ENCODE measurements around the gene CHD2. TPM values are rescaled to one million over a fixed set of nuclear protein-coding genes. Genes with fewer than 3 reads are reported as not detected.

The CHD2 gene
- total RNA-seq, 6 donors from 2014 or later = 102 to 500 (median 155) TPM

- H3K27ac ChIP-seq = peak overlapping the region; percentile 83 to 95 (median 92)
- TF ChIP-seq POLR2AphosphoS5 (IDR thresholded peaks at IDR 0.05) (no peak), CTCF (IDR thresholded peaks at IDR 0.05) (no peak), POLR2A (IDR thresholded peaks at IDR 0.05) (no peak), EP300 (IDR thresholded peaks at IDR 0.05) (no peak)
- H3K4me3 ChIP-seq = no peak overlapping the region
- H3K36me3 ChIP-seq = peaks cover 0 to under 1% (median 0%) of the 10 kb centered on the region in 4 donors
- peaks cover 12 to 19% (median 14%) of the 10 kb centered on the region in 4 donors for H3K4me1 ChIP-seq
- no peaks in the 10 kb centered on the region for H3K27me3 ChIP-seq
- ATAC-seq (ENCODE audit: low FRiP score in 2 of 2) (no peak), DNase-seq (no peak)
- WGBS, 2 donors = 95% methylated on average over 7 of the region's 7 CpGs
- H3K9me3 ChIP-seq = no peaks in the 10 kb centered on the region
Measured at GRCh38 chr15:92879949-92880725, 20.0 kb upstream of the CHD2 start.

GRCh38 chr15:92880796-92881195, 19.3 kb upstream of the CHD2 start:
- Histone ChIP-seq H3K4me1 (peaks cover 15 to 19% (median 17%) of the 10 kb centered on the region in 4 donors), H3K9me3 (no peaks in the 10 kb centered on the region), H3K27ac (peak overlapping the region; percentile 83 to 95 (median 92)), H3K27me3 (no peaks in the 10 kb centered on the region), H3K36me3 (peaks cover 0 to 7% (median 0%) of the 10 kb centered on the region in 4 donors), H3K4me3 (no peak overlapping the region)
- no peak for DNase-seq
- no peak for ATAC-seq (ENCODE audit: low FRiP score in 2 of 2)
- TF ChIP-seq POLR2AphosphoS5 (IDR thresholded peaks at IDR 0.05) = no peak
- TF ChIP-seq EP300 (IDR thresholded peaks at IDR 0.05) = no peak
- TF ChIP-seq POLR2A (IDR thresholded peaks at IDR 0.05) = no peak
- TF ChIP-seq CTCF (IDR thresholded peaks at IDR 0.05) = no peak
- WGBS, 2 donors = 46 to 60% methylated on average over 2 of the region's 2 CpGs

- peaks cover 0 to 10% (median 1%) of the 10 kb centered on the region in 4 donors for H3K36me3 ChIP-seq
- H3K27ac ChIP-seq = peak overlapping the region; percentile 83 to 95 (median 92)
- peak overlapping the region in 2 of 4 donors; percentile 43 to 51 for H3K4me3 ChIP-seq
- TF ChIP-seq POLR2AphosphoS5 (IDR thresholded peaks at IDR 0.05) (no peak), POLR2A (IDR thresholded peaks at IDR 0.05) (peak in 1 of 4 donors; percentile 42), CTCF (IDR thresholded peaks at IDR 0.05) (no peak)
- DNase-seq = no peak
- WGBS, 2 donors = 32 to 41% methylated on average over 7 of the region's 7 CpGs
- ATAC-seq (ENCODE audit: low FRiP score in 2 of 2) = peak in 1 of 2 donors; percentile 0
- peaks cover 20 to 23% (median 22%) of the 10 kb centered on the region in 4 donors for H3K4me1 ChIP-seq
- H3K27me3 ChIP-seq = no peaks in the 10 kb centered on the region
- H3K9me3 ChIP-seq = no peaks in the 10 kb centered on the region
Measured at GRCh38 chr15:92881211-92881754, 18.8 kb upstream of the CHD2 start.

GRCh38 chr15:92881802-92882696, 18.1 kb upstream of the CHD2 start:
- Histone ChIP-seq H3K36me3 (peaks cover 0 to 18% (median 4%) of the 10 kb centered on the region in 4 donors), H3K9me3 (no peaks in the 10 kb centered on the region), H3K27me3 (no peaks in the 10 kb centered on the region), H3K4me3 (peak overlapping the region in 3 of 4 donors; percentile 58 to 85 (median 79)), H3K27ac (peak overlapping the region; percentile 99 to 100 (median 100)), H3K4me1 (peaks cover 26 to 29% (median 28%) of the 10 kb centered on the region in 4 donors)
- ATAC-seq (ENCODE audit: low FRiP score in 2 of 2) = peak; percentile 97 to 98
- TF ChIP-seq POLR2AphosphoS5 (IDR thresholded peaks at IDR 0.05) (peak; percentile 89 to 96), CTCF (IDR thresholded peaks at IDR 0.05) (no peak), POLR2A (IDR thresholded peaks at IDR 0.05) (peak in 3 of 4 donors; percentile 92 to 94 (median 93))
- WGBS, 2 donors = 9 to 12% methylated on average over 29 to 34 of the region's 41 CpGs
- peak; percentile 98 to 99 for DNase-seq

Measured in upper lobe of left lung (tissue), 6 donors.